Tibial nerve (tissue), 4 donors: ENCODE results near the gene NDUFS5. TPM values are rescaled to one million over a fixed set of nuclear protein-coding genes. Genes with fewer than 3 reads are reported as not detected.
"Not testable (repeated sequence)": the region's sequence is repeated elsewhere in the genome, so short reads cannot be mapped to it uniquely, and the experiment has no call there.

Source experiments
- DNase-seq, 2 donors: peaks; one replicate each; pipeline ENCODE4 v3.0.0-alpha.2; 2019; ENCODE audit warnings: low spot score in 2 of 2
- H3K27ac ChIP-seq, 4 donors: fragments of 200-600 bp; sonication (generic) in 3 of 4; one replicate each; pipeline ENCODE4 v1.5.1; 2017 to 2019; ENCODE audit warnings: mild to moderate bottlenecking in 1 of 4
- H3K27me3 ChIP-seq, 2 donors: fragments of 200-600 bp; sonication (generic) in 1 of 2; one replicate each; pipeline versions ENCODE4 v1.5.1 to v1.6.0; 2017 to 2019
- H3K36me3 ChIP-seq, 3 donors: fragments of 200-600 bp; sonication (generic); one replicate each; pipeline ENCODE4 v1.5.1; 2018 to 2019
- H3K4me1 ChIP-seq, 4 donors: fragments of 200-600 bp; sonication (generic) in 3 of 4; one replicate each; pipeline ENCODE4 v1.5.1; 2017 to 2019
- H3K4me3 ChIP-seq, 4 donors: fragments of 200-600 bp; sonication (generic) in 3 of 4; one replicate each; pipeline ENCODE4 v1.5.1; 2017 to 2019; ENCODE audit warnings: mild to moderate bottlenecking in 1 of 4, moderate library complexity in 1 of 4
- H3K9me3 ChIP-seq, 4 donors: fragments of 200-600 bp; sonication (generic) in 3 of 4; one replicate each; pipeline ENCODE4 v1.5.1; 2017 to 2019
- CTCF ChIP-seq, 5 experiments: fragments of 200-600 bp in 3 of 5; fragments of 450-650 bp in 2 of 5; sonication (generic) in 3 of 5; IDR thresholded peaks; one replicate each; pipeline ENCODE4 v1.5.1; 2016 to 2019; ENCODE audit warnings: antibody characterized with exemption in 5 of 5, mild to moderate bottlenecking in 3 of 5, moderate library complexity in 2 of 5
- EP300 ChIP-seq, 2 donors: sonication (generic); formaldehyde crosslinking; IDR thresholded peaks; one replicate each; pipeline ENCODE4 v1.6.1; 2017; ENCODE audit warnings: antibody characterized with exemption in 2 of 2, mild to moderate bottlenecking in 1 of 2
- POLR2A ChIP-seq, 2 donors: fragments of 450-650 bp; IDR thresholded peaks; one replicate each; pipeline ENCODE4 v1.6.1; 2017; ENCODE audit warnings: antibody characterized with exemption in 2 of 2, mild to moderate bottlenecking in 2 of 2, moderate library complexity in 2 of 2
- WGBS, 2 donors: methylation state at CpG; one replicate each; pipeline ENCODE4 v1.1.5; 2018; 5-methylcytosine and 5-hydroxymethylcytosine counted together
- total RNA-seq, 4 donors: library from RNA; depleted of rRNA; stranded (reverse); fragments of >200 nt; gene quantifications; one replicate each; pipeline ENCODE4 v1.1.0, GENCODE V29; 2016

The NDUFS5 gene
- total RNA-seq, 4 donors from 2014 or later: 281 to 424 (median 345) TPM

- H3K27me3 ChIP-seq: no peaks in the 10 kb centered on the region
- H3K36me3 ChIP-seq: peaks cover 0 to 14% (median 0%) of the 10 kb centered on the region in 3 donors
- 82 to 88% methylated on average over 3 of the region's 3 CpGs for WGBS, 2 donors
- TF ChIP-seq CTCF (IDR thresholded peaks at IDR 0.05) (no peak), EP300 (IDR thresholded peaks at IDR 0.05) (no peak), POLR2A (IDR thresholded peaks at IDR 0.05) (no peak)
- no peak overlapping the region for H3K4me3 ChIP-seq
- H3K27ac ChIP-seq: no peak overlapping the region
- no peaks in the 10 kb centered on the region for H3K4me1 ChIP-seq
- no peak for DNase-seq
- no peaks in the 10 kb centered on the region for H3K9me3 ChIP-seq
These were observed 39.4 kb downstream of the NDUFS5 start for GRCh38 chr1:39065542-39065941.

- not testable (repeated sequence) for H3K27me3 ChIP-seq, DNase-seq, H3K36me3 ChIP-seq, H3K27ac ChIP-seq, H3K4me1 ChIP-seq, H3K4me3 ChIP-seq, H3K9me3 ChIP-seq
- 94 to 96% methylated on average over 7 of the region's 7 CpGs for WGBS, 2 donors
These were observed 42.1 kb downstream of the NDUFS5 start for GRCh38 chr1:39068227-39068626.

GRCh38 chr1:39071557-39071956, 45.4 kb downstream of the NDUFS5 start:
- H3K4me3 ChIP-seq, H3K27me3 ChIP-seq, H3K9me3 ChIP-seq, H3K27ac ChIP-seq, DNase-seq, H3K36me3 ChIP-seq, H3K4me1 ChIP-seq: not testable (repeated sequence)

GRCh38 chr1:39076127-39076798, 50.1 kb downstream of the NDUFS5 start:
- Histone ChIP-seq H3K27ac (peak overlapping the region in 3 of 4 donors; percentile 51 to 71 (median 65)), H3K9me3 (peaks cover 0 to 6% (median 0%) of the 10 kb centered on the region in 4 donors), H3K27me3 (peaks cover 0 to 7% of the 10 kb centered on the region in 2 donors), H3K4me1 (peaks cover 0 to 16% (median 2%) of the 10 kb centered on the region in 4 donors), H3K36me3 (no peaks in the 10 kb centered on the region), H3K4me3 (no peak overlapping the region)
- 60 to 68% methylated on average over 13 of the region's 13 CpGs for WGBS, 2 donors
- TF ChIP-seq CTCF (IDR thresholded peaks at IDR 0.05) (no peak), EP300 (IDR thresholded peaks at IDR 0.05) (peak in 1 of 2 donors; percentile 38)
- DNase-seq: peak; percentile 65 to 84

GRCh38 chr1:39076799-39077148, 50.6 kb downstream of the NDUFS5 start:
- no peak overlapping the region for H3K4me3 ChIP-seq
- TF ChIP-seq EP300 (IDR thresholded peaks at IDR 0.05) (no peak), CTCF (IDR thresholded peaks at IDR 0.05) (no peak), POLR2A (IDR thresholded peaks at IDR 0.05) (no peak)
- no peak for DNase-seq
- H3K4me1 ChIP-seq: peaks cover 0 to 19% (median 2%) of the 10 kb centered on the region in 4 donors
- peaks cover 0 to 4% (median 0%) of the 10 kb centered on the region in 4 donors for H3K9me3 ChIP-seq
- no peaks in the 10 kb centered on the region for H3K36me3 ChIP-seq
- H3K27ac ChIP-seq: peak overlapping the region in 2 of 4 donors; percentile 64 to 65
- 65 to 69% methylated on average over 2 of the region's 2 CpGs for WGBS, 2 donors
- H3K27me3 ChIP-seq: peaks cover 0 to 9% of the 10 kb centered on the region in 2 donors

- WGBS, 2 donors: 69% methylated on average over 12 of the region's 12 CpGs
- TF ChIP-seq POLR2A (IDR thresholded peaks at IDR 0.05) (no peak), EP300 (IDR thresholded peaks at IDR 0.05) (no peak), CTCF (IDR thresholded peaks at IDR 0.05) (no peak)
- Histone ChIP-seq H3K4me3 (peak overlapping the region in 3 of 4 donors; percentile 41 to 74 (median 46)), H3K27ac (peak overlapping the region in 2 of 4 donors; percentile 60 to 70), H3K36me3 (no peaks in the 10 kb centered on the region), H3K27me3 (peaks cover 0 to 32% of the 10 kb centered on the region in 2 donors), H3K4me1 (peaks cover 0 to 25% (median 4%) of the 10 kb centered on the region in 4 donors), H3K9me3 (no peaks in the 10 kb centered on the region)
- DNase-seq: no peak
These were observed 54.2 kb downstream of the NDUFS5 start for GRCh38 chr1:39080269-39080826.
